DOHH2 (cell line): ENCODE data around the gene PPP4R2.

Source experiments
- CTCF ChIP-seq: fragments of 200-600 bp; sonication (generic); IDR thresholded peaks from one replicate; pipeline ENCODE4 v1.5.1; 2014; ENCODE audit warnings: antibody characterized with exemption, mild to moderate bottlenecking, low read depth, low read length; ENCODE audit not compliant: poor library complexity, severe bottlenecking
- EZH2phosphoT487 ChIP-seq: fragments of 200-600 bp; sonication (generic); IDR thresholded peaks from 2 replicates; pipeline ENCODE4 v1.6.1; 2017; ENCODE audit warnings: borderline replicate concordance, mild to moderate bottlenecking, antibody characterized with exemption, low read length, moderate library complexity, mixed read lengths

GRCh38 chr3:73026111-73026759, 29.6 kb downstream of the PPP4R2 start:
- TF ChIP-seq CTCF, result no peak
- TF ChIP-seq EZH2phosphoT487, result no peak
